ENCODE results near the gene VARS2.
"Not testable (repeated sequence)": the region's sequence is repeated elsewhere in the genome, so short reads cannot be mapped to it uniquely, and the experiment has no call there.

Gene VARS2

DNA sequence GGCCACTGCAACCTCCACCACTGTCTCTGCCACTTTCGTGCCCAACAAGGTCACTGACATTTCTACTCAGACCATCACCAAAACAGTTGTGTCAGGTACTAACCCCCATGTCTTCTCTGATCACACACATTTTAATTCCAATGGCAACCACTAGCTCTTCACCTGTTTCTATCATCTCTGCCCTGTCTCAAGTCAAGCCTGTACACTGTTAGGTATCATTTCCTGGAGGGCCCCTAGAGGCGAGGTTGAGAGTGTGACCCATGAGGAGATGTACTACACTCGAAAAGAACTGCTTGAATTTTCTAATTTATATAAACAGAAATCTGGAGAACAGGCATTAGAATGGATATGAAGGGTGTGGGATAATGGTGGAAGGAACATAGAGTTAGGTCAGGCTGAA, 52.1 kb downstream of the VARS2 start:
- no peak for DNase-seq

GRCh38 chr6:30969171-30969570, 55.1 kb downstream of the VARS2 start:
- not testable (repeated sequence) for DNase-seq

DNA sequence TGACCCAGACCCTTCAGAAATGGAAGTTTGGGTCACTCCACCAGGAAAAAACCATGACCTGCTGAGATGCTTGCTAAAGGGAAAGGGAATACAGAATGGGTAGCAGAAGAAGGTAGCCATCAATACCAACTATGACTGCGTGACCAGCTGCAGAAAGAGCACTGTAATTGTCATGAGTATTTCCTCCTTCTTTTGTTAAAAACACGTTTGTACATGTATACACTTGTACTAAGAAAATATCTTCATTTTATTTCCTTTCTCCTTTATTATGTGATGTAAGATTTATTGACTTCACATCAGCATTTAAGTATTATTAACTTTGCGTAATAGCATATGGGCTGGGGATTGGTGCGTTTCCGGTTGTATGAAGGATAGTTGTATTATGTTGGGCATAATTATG, 56.9 kb downstream of the VARS2 start:
- DNase-seq, result no peak

DNA sequence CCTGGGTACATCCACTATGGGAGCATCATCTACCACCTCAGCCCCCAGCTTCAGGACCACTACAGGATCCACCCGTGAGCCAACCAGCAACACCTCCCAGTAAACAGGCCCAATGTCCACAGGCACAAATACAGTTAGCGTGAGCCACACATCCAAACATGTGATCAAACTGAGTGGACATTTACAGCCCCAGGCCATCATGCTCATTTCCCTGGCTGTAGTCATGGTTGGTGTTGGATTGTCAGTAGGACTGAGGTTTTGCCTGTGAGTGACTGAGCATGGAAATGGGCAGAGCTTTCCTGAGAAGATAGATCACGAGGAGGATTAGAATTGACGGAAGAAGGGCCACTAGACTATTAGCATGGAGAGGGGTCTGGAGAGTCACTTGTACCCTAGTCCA, 58.8 kb downstream of the VARS2 start:
- DNase-seq, result no peak

GRCh38 chr6:30974490-30975252, 60.6 kb downstream of the VARS2 start:
- DNase-seq, result no peak
